ENCODE measurements around the gene NUPR1.
A peak's percentile ranks its signal among the peaks of the same experiment; 100 is the strongest.
"Not testable (repeated sequence)": the region's sequence is repeated elsewhere in the genome, so short reads cannot be mapped to it uniquely, and the experiment has no call there.

Gene NUPR1

DNA sequence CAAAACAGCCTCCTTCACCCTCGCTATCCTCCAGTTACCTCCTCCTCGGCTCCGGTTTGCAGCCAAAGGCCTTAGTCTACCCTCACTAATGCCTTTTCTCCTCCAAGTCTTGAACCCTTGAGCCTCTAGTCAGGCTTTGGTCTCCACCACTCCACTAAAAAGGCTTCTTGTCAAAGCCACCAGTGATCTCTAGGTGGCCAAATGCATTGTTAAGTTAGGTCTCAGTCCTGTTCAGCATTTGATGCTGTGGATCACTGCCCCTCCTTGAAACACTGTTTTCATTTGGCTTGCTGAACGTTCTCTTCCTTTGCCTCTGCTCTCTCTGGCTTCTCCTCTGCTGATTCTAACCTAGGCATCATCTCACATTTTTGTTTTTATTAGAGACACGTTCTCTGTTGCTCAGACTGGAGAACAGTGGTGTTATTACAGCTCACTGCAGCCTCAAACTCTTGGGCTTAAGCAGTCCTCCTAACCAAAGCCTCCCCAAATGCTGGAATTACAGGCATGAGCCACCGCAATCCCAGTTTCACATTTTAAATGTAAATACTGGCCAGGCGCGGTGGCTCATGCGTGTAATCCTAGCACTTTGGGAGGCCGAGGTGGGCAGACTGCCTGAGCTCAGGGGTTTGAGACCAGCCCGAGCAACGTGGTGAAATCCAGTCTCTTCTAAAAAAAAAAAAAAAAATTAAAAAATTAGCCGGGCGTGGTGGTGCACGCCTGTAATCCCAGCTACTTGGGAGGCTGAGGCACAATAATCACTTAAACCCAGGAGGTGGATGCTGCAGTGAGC is 16.1 kb upstream of the NUPR1 start:
- no peak for DNase-seq

DNA sequence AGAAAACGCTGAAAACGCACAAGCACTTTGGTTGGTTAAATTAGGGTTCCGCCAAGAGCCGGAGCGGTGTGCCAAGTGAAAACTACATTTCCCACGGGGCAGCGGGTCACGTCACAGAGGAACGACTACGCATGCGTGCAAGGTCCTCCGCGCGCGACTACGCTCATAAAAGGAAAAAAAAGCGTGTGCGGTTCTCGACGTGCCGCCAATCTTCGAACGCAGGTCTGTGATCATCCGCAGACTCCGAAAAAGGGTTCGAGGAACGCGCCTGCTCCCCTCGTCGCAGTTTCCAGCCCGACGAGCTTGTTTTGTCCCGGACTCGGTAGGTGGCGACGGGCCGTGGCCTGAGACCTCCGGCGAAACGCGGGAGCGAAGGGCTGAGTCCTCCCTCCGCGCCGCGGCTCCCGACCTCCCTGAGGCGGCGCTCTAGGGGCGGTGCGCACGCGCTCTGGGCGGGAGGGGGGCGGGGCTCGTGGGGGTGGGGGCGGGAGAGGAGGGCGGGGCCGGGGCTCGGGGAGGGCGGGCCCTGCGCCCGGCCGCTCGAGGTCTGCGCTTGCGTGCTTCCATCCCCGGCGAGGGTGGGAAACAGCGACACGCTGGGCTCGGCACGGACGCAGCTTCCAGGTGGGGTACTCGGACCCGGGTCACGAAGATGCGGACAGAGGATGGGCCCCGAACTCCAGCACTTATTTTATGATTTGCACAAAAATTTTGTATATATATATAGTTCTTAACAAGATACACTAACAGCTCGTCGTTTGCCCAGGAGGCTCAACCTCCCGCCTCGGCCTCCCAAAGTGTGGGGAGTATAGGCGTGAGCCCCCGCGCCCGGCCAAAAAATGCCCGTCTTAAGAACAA is 15.2 kb upstream of the NUPR1 start, which contains the start of gene SGF29:
TSS of gene SGF29 (plus strand) at position 145 of the 858 bp plus-strand sequence. CDS start 27,150 bp downstream, outside the sequence.
- peak; percentile 91 for DNase-seq

DNA sequence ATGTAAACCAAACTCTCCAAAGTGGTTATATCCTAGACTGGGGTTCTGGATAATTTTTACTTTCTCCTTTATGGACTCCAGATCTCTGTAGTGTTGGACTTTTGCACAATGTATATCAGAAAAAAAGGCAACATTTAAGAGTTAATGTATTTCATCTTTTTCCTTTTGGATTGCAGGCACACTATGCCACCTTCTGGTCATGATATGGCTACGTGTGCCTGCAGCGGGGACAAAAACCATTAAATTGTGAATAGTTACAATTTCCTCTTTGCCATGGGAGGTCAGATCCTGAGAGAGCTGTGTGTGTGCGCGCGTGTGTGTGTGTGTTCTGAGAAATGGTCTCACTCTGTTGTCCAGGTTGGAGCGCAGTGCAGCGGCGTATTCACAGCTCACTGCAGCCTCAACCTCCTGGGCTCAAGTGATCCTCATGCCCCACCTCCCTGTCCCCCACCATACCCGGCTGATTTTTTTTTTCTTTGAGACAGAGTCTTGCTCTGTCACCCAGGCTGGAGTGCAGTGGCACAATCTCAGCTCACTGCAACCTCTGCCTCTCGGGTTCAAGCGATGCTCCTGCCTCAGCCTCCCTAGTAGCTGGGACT is 10.6 kb upstream of the NUPR1 start:
- no peak for DNase-seq

DNA sequence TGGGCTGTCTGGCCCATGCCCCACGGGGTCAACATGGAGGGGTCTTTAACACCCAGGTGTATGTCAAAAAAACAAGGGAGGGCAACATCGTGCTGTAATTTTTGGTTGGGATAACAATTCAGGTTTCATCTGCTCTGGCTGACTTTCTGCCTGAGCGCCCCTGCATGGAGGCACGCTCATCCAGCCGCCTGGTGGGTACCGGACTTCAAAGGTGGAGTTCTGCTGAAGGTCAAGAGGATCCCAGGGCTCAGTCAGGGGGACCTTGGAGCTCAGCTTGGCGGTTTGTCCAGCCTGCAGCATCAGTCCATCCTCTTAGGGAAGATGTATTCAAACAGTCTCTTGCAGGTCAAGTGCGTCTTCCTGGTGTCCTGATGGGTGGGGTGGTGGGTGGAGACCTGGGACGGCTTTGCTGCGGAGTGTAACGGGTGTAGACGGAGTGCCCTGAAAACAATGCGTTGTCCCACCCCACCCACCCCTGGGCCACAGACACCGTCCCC is 9.6 kb upstream of the NUPR1 start:
- no peak for DNase-seq

DNA sequence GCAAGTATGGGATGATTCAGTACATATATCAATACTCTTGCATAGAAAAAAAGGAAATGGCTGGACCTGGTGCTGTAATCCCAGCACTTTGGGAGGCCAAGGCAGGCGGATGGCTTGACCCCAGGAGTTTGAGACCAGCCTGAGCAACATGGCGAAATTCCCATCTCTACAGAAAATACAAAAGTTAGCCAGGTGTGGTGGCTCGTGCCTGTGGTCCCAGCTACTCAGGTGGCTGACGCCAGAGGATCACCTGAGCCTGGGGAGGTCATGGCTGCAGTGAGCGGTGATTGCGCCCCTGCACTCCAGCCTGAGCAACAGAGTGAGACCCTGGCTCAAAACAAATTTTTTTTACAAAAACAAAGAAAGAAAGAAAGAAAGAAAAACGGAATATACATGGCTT is 7.9 kb upstream of the NUPR1 start:
- no peak for DNase-seq

DNA sequence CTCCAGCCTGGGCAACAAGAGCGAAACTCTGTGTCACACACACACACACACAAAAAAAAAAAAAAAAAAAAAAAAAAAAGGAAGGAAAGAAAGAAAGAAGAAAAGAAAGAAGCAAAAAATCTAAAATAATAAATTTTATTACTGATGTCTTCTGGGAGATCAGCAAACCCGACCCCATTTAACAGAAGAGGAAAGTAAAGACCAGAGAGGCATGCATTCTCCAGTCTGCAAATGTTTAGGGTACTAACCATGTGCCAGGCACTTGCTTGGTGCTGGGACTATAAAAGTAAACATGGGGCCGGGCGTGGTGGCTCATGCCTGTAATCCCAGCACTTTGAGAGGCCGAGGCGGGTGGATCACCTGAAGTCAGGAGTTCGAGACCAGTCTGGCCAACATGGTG is 7.2 kb upstream of the NUPR1 start:
- DNase-seq = not testable (repeated sequence)

DNA sequence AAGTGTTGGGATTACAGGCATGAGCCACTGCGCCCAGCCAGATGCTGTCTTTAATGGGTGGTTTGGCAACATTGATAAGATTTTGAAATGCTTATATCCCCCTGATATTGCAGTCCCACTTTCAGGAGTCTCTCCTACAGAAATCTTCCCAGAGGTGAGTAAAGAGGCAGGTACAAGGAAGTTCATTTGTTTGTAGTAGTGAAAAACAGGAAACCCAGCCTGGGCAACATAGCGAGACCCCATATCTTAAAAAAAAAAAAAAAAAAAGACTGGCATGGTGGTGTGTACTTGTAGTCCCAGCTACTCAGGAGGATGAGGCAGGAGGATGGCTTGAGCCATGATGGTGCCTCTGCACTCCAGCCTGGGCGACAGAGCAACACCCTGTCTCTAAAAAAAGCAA is 6.2 kb upstream of the NUPR1 start:
- no peak for DNase-seq

DNA sequence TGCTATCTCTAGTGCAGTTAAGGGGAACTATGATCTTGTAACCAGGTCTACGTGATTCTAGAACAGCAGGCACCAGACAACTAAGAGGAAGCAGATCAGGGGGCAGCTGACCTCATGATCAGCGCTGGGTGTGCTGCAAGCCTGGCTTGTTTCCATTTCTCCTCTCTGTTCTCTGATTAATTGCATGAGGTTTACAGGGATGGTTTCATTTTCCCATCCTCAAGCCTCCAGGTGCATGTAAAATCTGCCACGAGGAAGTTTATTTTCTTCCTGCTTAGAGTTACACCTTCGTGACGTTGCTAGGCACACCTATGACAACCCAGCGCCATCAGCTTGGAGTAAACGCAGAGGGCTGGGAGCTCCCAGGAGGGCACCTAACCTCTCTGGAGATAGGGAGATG is 4.3 kb upstream of the NUPR1 start:
- DNase-seq = no peak

DNA sequence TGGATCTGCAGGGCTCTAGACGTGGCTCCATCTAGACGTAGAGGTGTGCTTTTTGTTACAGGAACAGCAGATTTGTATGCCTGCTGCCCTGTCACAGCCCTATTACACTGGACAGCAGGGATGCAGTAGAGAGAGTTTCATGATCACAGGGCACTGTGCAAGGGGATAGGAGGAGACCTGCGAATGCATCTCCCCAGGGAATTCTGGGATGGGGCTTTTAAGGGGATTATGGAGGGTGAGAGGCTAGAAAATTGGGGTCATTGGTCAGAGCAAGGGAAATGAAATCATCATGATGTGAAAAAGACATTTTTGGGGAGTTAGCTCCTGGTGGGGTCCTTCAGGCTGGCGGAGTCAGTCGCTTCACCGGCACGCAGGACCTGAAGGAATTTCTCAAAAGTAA is 3.9 kb upstream of the NUPR1 start:
- no peak for DNase-seq

DNA sequence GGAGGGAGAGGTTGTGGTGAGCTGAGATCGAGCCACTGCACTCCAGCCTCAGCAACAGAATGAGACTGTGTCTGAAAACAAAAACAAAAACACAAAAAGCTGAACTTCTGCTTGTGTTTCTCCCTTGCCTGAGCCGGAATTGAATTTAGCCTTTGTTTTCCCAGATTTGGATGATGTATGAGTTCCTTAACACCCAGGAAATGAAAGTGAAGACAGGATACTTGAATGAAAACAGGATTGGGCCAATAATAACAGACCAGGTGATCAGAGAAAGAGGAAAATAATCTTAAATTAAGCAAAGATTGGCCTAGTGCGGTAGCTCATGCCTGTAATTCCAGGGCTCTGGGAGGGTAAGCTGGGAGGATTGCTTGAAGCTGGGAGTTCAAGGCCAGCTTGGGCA is 1.6 kb upstream of the NUPR1 start:
- no peak for DNase-seq

DNA sequence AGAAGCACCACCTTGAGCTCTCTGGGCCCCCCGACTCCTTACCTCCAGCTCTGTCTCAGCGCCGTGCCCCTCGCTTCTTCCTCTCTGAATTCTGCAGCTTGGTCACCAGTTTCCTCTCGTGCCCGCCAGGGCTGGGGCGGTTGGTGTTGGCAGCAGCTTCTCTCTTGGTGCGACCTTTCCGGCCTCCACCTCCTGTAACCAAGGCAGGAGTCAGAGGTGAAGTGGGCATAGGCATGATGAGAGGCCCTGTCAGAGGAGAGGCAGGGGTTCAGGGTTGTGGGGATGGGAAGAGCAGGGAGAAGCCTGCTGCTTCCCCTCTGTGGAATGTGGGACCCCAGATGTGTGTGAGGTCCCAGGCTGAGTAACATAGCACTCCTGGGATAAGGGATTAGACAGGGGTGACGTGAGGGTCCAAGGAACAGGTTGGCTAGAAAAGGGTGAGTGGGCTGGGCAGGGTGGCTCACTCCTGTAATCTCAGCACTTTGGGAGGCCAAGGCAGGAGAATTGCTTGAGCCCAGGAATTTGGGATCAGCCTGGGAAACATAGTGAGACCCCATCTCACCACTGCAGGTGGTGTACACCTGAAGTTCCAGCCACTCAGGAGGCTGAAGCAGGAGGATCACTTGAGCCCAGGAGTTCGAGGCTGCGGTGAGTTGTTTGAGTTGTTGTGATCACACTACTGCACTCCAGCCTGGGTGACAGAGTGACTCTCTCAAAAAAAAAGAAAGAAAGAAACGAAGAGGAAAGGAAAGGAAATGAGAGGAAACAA is 626 bp downstream of the NUPR1 start:
- DNase-seq = no peak

DNA sequence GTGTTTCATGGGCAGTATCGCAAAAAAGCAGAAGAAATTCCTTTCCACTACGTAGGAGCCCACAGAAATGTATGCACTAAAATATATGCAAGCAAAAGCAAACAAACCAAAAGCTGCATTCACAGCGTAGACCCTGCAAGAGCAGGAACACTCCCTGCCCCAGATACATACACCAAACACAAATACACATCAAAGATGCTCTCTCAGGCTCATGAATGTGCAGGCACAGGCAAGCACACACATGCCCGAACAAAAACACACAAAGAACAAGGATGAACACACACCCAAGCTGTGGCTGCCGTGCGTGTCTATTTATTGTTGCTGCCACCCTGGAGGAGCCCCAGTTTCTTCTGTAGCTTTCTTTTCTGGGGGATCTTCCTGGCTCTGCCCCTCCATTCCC is 1.7 kb downstream of the NUPR1 start:
- no peak for DNase-seq

DNA sequence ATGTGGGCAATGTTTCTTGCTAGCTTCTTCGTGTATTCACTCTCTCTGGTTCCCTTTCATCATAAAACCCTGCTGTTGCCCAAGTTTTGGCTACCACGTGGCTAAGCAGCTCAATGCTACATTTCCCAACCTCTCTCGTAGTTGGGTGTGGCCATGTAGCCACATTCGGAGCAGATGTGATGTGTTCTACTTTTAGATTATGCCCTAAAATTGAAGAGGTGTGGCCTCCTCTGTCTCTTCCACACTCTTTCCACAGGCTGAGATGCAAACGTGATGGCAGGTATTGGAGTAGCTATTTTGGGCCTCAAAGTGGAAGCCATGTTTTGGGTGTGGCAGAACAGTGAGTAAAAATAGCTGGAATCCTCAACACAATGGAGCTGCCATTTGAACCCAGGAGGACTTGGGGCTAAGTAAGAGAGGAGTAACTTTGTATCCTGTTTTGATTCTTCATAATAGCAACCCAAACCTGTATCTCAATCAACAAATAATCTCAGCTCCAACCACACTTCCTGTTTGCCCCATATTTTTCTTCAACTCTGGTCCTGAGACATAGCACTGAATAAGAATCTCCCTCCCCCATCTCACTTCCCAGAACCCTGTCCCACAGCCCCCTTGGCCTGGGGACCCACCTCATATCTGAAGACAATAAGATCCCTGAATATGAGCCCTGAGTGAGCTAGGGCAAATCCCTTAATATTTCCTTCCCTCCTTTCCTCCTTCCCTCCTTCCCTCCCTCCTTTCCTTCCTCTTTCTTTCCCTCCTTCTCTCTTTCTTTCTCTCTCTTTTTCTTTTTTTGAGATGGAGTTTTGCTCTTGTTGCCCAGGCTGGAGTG is 4.0 kb downstream of the NUPR1 start:
- DNase-seq = no peak

DNA sequence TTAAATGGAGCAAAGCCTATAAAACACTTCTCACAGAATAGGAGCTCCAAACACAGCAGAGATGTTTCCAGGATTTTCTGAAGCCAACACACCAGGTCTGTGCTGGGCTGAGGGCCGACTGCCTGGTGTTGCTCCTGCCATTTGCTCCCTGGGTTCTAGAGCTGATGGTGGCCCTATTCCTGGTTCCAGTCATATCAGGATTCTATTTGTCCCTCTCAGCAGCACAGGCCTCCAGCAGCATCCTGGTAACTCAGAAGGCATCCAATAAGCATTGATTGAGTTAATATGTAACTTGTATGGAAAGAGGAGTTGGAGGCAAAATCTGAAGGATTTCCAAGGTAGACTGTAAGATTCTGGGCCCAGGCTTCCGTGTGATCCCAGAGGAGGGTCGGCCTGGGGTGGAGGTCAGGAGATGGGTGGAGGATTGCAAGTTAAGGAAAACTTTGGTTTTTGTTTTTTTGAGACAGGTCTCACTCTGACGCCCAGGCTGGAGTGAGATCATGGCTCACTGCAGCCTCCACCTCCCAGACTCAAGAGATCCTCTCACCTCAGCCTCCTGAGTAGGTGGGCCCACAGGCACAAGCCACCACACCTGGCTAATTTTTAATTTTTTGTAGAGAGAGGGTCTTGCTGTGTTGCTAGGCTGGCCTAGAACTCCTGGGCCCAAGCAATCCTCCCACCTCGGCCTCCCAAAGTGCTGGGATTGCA is 5.7 kb downstream of the NUPR1 start:
- no peak for DNase-seq

DNA sequence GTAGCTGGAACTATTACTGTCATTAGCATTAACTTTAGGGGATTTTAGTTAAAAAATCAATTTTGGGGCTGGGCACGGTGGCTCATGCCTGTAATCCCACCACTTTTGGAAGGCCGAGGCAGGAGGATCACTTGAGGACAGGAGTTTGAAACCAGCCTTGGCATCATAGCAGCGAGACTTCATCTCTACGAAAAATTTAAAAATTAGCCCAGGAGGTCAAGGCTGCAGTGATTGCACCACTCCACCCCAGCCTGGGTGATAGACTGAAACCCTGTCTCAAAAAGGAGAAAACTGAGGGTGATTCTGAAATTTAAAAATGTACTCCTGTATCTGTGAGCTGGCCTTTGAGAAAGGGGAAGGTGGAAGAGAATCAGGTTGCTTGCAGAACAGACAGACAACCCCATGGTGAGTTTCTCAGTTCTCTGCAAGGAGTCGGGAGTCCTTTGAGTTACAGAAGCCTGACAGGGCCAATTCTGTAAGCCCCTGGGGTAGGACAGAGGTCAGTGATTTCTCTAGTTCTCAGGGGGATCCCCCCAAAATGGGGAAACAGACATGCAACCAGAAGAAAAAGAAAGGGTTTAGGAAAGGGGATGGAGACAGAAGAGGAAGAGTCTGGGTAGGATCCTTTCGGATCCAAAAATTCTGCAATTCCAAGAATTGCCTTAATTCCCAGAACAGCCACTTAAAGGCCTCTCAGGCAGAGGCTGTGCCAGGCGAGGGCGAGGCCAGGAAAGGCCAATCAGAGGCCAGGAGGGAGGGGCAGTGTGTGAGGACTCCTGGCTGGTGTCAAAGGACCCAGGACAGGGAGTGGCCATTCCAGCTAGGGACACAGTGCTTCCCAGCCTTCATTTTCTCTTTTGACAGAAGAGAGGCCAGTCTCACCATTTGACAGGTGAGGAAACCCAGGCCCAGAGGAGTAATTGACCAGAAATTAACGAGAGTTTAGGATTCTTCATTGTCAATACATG is 6.7 kb downstream of the NUPR1 start:
- no peak for DNase-seq

DNA sequence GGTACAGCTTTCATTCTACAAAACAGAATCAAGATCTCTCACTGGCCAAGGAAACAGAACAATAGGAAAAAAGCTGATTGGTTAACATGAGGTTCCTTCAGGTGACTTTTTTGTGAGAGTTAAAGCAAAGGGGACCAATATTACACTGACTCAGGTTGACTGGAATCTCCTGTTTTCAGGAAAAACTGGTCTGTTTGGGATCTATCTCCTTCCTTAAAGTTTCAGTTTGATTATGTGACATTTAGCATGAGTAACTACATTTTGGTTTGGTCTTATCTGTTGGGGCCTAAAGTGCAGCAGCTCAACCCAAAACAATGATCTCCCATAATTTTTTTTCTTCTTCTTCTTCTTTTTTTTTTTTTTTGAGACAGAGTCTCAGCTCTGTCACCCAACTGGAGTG is 9.7 kb downstream of the NUPR1 start:
- DNase-seq = no peak

DNA sequence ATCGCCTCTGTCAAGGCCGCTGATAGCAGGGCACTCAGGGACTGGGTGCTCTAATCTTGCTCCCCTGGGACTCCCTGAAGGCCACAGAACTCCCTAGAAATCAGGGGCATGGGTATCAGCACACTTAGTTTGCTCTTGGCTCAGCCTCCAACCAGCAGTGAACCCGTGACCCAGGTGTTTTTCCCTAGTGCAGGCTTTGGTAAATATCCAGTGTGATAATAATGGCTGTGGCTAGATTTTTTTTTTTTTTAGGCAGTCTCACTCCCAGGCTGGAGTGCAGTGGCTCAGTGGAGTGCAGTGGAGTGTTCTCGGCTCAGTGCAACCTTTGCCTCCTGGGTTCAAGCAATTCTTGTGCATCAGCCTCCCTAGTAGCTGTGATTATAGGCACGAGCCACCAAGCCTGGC is 10.3 kb downstream of the NUPR1 start:
- DNase-seq = peak; percentile 10

DNA sequence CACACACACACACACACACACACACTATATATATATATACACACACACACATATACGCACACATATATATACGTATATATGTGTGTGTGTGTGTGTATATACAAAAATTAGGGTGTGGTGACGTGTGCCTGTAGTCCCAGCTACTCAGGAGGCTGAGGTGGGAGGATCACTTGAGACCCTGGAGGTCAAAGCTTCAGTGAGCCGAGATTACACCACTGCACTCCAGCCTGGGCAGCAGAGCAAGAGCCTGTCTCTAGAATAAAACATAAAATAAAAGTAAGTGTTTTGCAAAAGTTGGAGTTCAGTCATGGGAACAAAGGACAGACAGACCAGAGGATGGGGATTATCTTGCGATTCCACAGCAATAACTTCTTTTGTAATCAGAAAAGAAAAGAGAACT is 10.8 kb downstream of the NUPR1 start:
- DNase-seq = no peak

DNA sequence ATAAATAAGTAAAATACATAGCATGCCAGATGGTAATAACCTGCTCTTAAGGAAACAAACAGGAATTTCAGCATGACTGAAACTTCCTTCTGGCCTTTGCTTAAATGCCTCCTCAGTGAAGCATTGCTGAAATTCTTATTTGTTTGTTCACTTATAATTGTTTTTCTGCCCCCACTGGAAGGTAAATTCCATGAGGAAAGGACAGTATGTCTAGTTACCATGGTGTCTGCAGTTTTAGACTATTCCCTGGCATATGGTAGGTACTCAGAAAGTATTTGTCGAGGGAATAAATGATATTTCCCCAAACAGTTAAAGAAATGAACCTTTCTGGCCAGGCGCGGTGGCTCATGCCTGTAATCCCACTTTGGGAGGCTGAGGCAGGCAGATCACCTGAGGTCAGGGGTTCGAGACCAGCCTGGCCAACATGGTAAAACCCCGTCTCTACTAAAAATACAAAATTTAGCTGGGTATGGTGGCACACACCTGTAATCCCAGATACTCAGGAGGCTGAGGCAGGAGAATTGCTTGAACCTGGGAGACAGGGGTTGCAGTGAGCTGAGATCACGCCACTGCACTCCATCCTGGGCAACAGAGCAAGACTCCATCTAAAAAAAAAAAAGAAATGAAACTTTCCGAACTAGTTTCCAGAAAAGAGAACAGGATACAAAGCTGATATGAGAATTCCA is 11.5 kb downstream of the NUPR1 start:
- DNase-seq = not testable (repeated sequence)

All from NCI-H1436 (cell line).